Calu3 (cell line): ENCODE data around the gene CD209. TPM values are rescaled to one million over a fixed set of nuclear protein-coding genes. Genes with fewer than 3 reads are reported as not detected.

Experiments
- BruUV-seq: library from RNA; stranded (reverse); fragments of 400-500 nt; replicated peaks from 2 replicates; lab custom pipeline; 2021; lab: Mats Ljungman, UMichigan
- CTCF ChIA-PET: fragments of 300-600 bp; sonication (Branson Sonifier 250); formaldehyde crosslinking; loops from one replicate; lab custom pipeline; 2022; ENCODE audit warnings: antibody characterized with exemption; lab: Charles Lee
- DNase-seq: peaks from one replicate; pipeline ENCODE4 v3.0.0; 2022
- H3K27ac Mint-ChIP-seq: one replicate; pipeline ENCODE4 v1.8.0; 2022; ENCODE audit warnings: mixed read lengths; ENCODE audit not compliant: unreplicated experiment
- H3K27me3 Mint-ChIP-seq: one replicate; pipeline ENCODE4 v1.8.0; 2022; ENCODE audit warnings: mixed read lengths; ENCODE audit not compliant: unreplicated experiment
- H3K36me3 Mint-ChIP-seq: one replicate; pipeline ENCODE4 v1.8.0; 2022; ENCODE audit warnings: mild to moderate bottlenecking, moderate library complexity, mixed read lengths; ENCODE audit not compliant: insufficient read depth, unreplicated experiment
- H3K4me1 Mint-ChIP-seq: one replicate; pipeline ENCODE4 v1.8.0; 2022; ENCODE audit warnings: mild to moderate bottlenecking, low read depth, mixed read lengths; ENCODE audit not compliant: unreplicated experiment
- H3K4me3 Mint-ChIP-seq: one replicate; pipeline ENCODE4 v1.8.0; 2022; ENCODE audit warnings: mild to moderate bottlenecking, low read depth, moderate library complexity, mixed read lengths; ENCODE audit not compliant: unreplicated experiment
- H3K9me3 Mint-ChIP-seq: one replicate; pipeline ENCODE4 v1.8.0; 2022; ENCODE audit warnings: low read depth, mixed read lengths; ENCODE audit not compliant: unreplicated experiment
- CTCF ChIP-seq: fragments of 200-600 bp; IDR thresholded peaks from one replicate; pipeline ENCODE4 v1.8.0; 2022; ENCODE audit warnings: antibody characterized with exemption; ENCODE audit not compliant: unreplicated experiment
- intact Hi-C: fragments of 100-400 bp; cut with micrococcal nuclease; formaldehyde crosslinking; loops from one replicate; pipeline ENCODE4 v1.10.0; 2022; ENCODE audit not compliant: unreplicated experiment
- total RNA-seq: library from RNA; stranded (reverse); gene quantifications from 2 replicates; pipeline ENCODE4 v1.2.3, GENCODE V29; 2022

The CD209 gene
- total RNA-seq, 1 experiment from 2014 or later: not detected

- DNase-seq: no peak
- H3K4me3 Mint-ChIP-seq: no peak overlapping the region
- peaks cover 86% of the 10 kb centered on the region for H3K27me3 Mint-ChIP-seq
- H3K36me3 Mint-ChIP-seq: no peaks in the 10 kb centered on the region
- intact Hi-C loops: no loop called here
- no TSS peak for BruUV-seq
- H3K4me1 Mint-ChIP-seq: no peaks in the 10 kb centered on the region
- H3K27ac Mint-ChIP-seq: no peak overlapping the region
- TF ChIP-seq CTCF: no peak
- CTCF ChIA-PET: no interaction called here
- H3K9me3 Mint-ChIP-seq: no peaks in the 10 kb centered on the region
Measured at GRCh38 chr19:7738023-7738422, 9.3 kb downstream of the CD209 start.

- Mint-ChIP-seq H3K36me3 (no peaks in the 10 kb centered on the region), H3K4me3 (no peak overlapping the region), H3K4me1 (no peaks in the 10 kb centered on the region), H3K27me3 (peaks cover 81% of the 10 kb centered on the region), H3K9me3 (no peaks in the 10 kb centered on the region), H3K27ac (no peak overlapping the region)
- BruUV-seq: no TSS peak
- CTCF ChIA-PET: interaction anchor here (0.7 kb wide), 1 partner anchor 673 kb away, joined by 4 read pairs; no protein-coding TSS in a partner anchor
- TF ChIP-seq CTCF: no peak
- DNase-seq: no peak
- intact Hi-C loops: no loop called here
Measured at GRCh38 chr19:7737215-7737614, 10.1 kb downstream of the CD209 start.

GRCh38 chr19:7736148-7736547, 11.2 kb downstream of the CD209 start:
- peaks cover 79% of the 10 kb centered on the region for H3K27me3 Mint-ChIP-seq
- no peaks in the 10 kb centered on the region for H3K9me3 Mint-ChIP-seq
- intact Hi-C loops: no loop called here
- CTCF ChIA-PET: no interaction called here
- H3K4me3 Mint-ChIP-seq: no peak overlapping the region
- no peak for DNase-seq
- no peaks in the 10 kb centered on the region for H3K4me1 Mint-ChIP-seq
- no peak for TF ChIP-seq CTCF
- H3K36me3 Mint-ChIP-seq: no peaks in the 10 kb centered on the region
- BruUV-seq: no TSS peak
- no peak overlapping the region for H3K27ac Mint-ChIP-seq

- Mint-ChIP-seq H3K27me3 (peaks cover 72% of the 10 kb centered on the region), H3K4me3 (no peak overlapping the region), H3K27ac (no peak overlapping the region), H3K9me3 (no peaks in the 10 kb centered on the region), H3K4me1 (no peaks in the 10 kb centered on the region), H3K36me3 (no peaks in the 10 kb centered on the region)
- no peak for TF ChIP-seq CTCF
- CTCF ChIA-PET: interaction anchor here (0.6 kb wide), 1 partner anchor 186 kb away, joined by 3 read pairs; no protein-coding TSS in a partner anchor
- intact Hi-C loops: no loop called here
- DNase-seq: no peak
- BruUV-seq: no TSS peak
Measured at GRCh38 chr19:7734220-7735203, 12.8 kb downstream of the CD209 start.
